GM18907 (cell line): ENCODE measurements around the gene LRMDA.

Experiments used
- ATAC-seq: cut with Tn5 transposase; IDR thresholded peaks from one replicate; pipeline ENCODE4 v1.9.1; 2021; ENCODE audit warnings: mild to moderate bottlenecking, moderate library complexity; ENCODE audit not compliant: unreplicated experiment

Gene LRMDA

DNA sequence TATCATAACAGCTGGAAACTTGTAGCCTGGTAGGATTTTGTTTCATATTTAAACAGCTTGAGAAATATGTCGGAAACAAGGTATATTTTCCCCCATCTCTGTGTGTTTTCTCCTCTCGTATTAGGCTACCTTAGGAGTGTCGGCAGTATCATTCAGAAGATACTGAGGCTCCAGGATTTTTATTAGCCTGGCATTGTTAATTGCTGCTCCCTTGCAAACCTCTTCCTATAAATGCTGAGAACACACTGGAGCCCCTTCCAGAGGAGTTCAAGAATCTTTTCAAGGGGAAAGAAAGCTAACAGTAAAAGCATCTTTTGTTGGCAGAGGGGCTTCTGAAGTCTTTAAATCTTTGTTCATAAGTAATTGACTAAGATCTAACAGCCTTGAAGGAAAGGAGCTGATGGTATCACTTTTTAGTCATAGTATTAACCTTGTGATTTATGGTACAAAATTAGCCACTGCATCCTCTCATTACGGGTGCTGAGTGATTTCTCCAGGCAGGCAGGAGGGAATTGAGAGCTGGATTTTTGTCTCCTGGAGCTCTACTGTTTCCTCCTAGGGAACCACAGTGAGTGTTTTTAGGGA, 998.7 kb downstream of the LRMDA start:
- no peak for ATAC-seq

DNA sequence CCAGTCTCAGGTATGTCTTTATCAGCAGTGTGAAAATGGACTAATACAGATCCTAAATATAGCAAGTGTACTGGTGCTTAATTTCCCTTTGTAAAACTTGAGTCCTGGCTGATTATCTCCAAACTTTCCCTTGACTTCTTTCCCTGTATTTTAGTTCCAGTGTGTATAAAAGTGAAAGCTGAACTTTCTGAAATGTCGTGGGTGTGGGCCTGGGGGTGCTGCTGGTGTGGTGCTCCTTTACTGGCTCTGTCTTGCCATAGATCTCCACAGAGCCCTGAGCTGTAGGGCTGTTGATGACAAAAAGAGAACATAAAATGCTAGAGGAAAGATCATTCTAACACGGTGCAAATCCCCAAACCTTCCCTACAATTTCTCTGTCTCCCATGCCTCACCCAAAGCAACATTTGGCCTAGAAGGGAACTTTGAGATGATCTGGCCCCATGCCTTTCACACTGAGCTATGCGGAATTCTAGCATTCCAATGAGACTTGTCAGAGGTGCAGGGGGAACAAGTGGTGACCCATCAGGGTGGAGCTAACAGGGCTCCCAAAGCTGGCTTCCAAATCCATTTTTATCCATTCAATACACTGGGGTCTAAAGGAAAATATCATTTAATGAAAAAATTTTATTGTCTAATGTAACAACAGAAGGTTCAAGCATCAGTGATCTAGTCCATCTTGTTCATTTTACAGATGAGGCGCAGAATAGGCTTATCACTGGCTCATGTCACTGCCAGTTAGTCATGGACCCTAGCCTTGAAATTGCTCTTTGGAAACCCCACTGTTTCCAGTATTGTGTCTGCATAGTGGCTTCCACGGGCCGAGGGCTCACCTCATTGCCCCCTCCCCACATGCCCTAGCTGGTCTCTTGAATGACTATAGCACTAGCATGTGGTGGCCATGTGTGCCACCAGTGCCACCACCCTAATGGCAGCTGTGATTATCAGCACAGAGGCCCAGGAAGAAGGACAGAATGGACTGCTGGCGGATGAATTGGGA, 1000.9 kb downstream of the LRMDA start:
- no peak for ATAC-seq

- no peak for ATAC-seq
These were observed 1002.0 kb downstream of the LRMDA start for GRCh38 chr10:76433161-76434005.

DNA sequence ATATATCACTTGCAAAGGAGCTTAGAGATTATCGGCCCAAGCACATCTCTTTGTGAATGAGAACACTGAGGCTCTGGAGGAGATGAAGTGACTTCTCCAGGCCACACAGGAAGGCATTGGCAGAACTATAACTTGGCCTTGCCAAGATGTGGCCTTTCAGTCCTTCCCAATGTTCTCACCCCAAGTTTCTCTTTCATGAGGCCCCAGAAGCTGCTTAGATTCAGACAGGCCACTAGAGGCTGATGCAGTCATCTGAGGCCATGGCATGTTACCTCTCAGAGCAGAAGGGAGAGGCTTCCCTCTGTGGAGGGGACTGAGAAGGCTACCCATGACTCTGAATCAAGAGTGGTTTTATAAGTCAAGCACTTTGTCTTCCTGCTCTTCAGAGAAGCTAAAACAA, 1003.7 kb downstream of the LRMDA start:
- no peak for ATAC-seq

DNA sequence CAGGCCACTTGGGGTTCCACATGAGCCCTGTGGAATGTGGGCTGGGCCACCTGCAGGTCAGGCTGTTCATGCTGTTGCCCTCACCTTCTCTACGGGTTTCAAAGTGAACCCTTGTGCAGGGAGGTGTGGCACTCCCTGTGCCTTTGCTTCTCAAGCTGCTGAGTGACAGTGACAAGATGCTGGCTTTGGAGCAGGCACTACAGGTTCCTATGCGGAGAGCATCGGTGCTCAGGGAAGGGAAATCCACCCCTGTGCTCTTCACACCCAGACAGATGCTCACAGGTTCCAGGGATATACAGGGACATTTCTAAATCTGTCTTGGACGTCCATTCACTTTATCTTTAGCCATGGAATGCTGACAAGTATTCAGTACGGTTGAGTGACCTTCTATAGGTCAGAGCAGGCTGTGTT, 1005.0 kb downstream of the LRMDA start:
- no peak for ATAC-seq

- no peak for ATAC-seq
These were observed 1005.6 kb downstream of the LRMDA start for GRCh38 chr10:76436981-76437380.

GRCh38 chr10:76440426-76440825, 1009.0 kb downstream of the LRMDA start:
- no peak for ATAC-seq

DNA sequence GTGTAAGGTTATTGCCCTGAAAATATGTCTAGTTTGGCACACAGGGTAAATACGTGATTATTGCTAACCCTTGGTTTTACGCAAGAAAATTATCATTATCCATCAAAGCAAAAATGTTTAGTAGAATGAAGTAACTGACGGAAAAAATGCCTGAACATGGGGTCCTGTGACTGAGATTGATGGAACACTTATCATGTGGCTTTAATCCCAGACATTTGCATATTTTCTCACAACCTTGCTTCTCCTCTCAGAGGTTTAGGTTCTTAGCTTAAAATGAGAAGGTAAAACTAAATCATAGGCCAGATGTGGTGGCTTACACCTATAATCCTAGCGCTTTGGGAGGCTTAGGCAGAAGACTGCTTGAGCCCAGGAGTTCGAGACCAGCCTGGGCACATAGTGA, 1010.7 kb downstream of the LRMDA start:
- ATAC-seq, result no peak

DNA sequence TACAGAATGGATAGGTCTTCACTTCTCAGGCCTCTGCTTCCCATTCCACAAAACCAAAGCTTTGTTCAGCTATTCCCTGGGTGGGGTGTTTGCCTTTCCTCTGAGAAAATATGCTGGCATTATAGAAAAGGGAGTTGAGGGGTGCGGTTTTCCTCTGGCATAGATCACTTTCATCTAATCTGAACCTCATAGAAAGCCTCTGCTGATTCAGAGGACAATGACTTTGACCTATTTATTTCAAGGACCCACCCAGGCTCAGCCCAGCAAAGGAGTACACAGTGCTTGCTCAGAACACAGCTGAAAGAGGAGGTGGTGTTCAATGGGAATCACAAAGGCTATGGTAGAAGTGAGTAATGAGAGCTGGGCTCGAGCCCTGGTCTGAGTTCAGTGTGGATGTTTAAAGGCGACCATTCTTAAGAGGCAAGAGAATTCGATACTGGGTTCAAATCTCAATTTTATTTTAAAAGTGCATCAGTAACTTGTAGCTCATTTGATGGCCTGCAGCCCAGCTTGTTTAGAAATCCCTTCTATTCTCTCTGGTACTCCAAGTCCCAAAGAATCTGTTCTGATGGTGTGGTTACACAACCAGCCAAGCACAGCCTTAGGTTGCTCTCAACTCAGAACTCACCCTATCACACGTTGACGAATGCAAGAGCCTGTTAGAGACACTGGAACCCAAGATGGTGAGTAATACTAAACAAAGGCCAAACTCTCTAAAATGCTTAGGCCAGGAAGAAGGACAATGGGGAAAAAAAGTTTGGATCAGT, 1012.8 kb downstream of the LRMDA start:
- ATAC-seq, result no peak

GRCh38 chr10:76447578-76447977, 1016.2 kb downstream of the LRMDA start:
- ATAC-seq, result no peak

GRCh38 chr10:76451911-76452310, 1020.5 kb downstream of the LRMDA start:
- ATAC-seq, result no peak

DNA sequence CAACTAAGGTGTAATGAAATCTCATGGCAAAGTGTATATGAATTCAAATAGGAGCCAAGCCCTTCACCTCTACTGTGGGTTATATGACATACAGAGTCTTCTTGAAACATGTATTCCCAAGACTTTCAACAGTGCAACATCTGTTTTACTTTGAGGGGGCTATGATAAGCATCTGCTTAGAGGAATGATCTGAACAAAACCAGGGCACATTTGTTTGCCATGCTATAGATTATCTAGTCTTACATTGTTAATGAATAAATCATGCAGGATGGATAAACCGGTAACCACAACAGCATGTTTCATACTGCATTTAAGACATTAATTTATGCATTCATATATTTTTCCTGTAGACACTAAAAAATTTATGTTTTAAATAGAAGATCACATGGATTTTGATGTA, 1021.9 kb downstream of the LRMDA start:
- ATAC-seq, result no peak

DNA sequence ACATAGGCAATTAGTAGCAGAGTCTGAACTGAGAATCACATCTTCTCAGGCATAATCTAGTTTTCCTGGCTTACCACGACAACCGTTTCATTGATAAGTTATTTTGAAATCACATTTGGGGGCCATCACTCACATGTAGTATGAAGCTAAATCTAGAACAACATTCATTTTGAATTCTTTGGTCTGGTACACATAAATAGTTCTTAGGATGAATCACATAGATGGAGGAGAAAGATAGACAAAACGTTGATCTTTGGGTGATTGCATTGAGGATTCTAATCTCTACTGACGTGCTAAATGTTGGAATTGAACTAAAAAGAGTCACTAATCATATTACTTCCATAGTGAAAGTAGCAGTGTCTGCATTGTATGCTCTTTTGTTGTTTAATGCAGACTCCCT, 1022.6 kb downstream of the LRMDA start:
- ATAC-seq, result no peak

- no peak for ATAC-seq
These were observed 1023.2 kb downstream of the LRMDA start for GRCh38 chr10:76454506-76455140.

DNA sequence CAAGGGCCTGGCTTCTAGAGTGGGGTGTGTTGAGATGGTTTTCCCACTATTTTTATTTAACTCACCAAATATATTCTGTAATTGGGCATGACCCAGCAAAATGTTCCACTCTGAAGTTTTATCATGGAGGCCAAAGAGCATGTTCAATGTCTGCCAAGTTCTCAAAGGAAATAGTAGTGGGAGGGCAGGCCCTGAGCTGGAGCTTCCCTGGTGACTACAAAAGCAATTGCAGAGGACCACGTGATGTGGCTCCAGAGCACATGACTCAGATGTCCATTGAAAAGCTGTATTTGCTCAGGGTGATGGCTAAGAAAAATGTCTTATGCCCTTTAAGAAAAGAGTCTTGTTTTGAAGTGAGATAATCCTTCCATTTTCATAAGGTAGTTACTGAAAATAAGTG, 1024.8 kb downstream of the LRMDA start:
- no peak for ATAC-seq

GRCh38 chr10:76459016-76459730, 1027.7 kb downstream of the LRMDA start:
- no peak for ATAC-seq

DNA sequence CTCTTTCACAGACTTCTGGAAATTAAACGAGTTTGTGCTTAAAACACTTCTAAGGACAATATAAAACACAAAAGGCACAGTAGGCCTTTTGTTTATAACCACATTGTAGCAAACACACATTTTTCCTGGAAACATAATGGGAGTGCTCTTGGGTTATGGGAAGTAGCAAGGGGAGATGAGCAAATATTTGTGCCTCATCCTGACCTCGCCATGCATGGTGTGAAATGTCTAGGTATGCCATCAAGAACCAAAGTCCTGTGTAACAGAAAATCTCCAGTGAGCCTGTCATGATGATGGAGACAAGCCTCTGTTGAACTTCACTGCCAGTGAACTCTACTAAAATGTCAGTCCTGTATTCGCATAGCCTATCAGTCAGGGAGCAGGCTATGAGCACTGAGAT, 1029.6 kb downstream of the LRMDA start:
- no peak for ATAC-seq

GRCh38 chr10:76463111-76463510, 1031.7 kb downstream of the LRMDA start:
- ATAC-seq, result no peak

GRCh38 chr10:76466836-76467503, 1035.5 kb downstream of the LRMDA start:
- no peak for ATAC-seq
